Posterior cingulate gyrus (tissue), 11 donors: ENCODE measurements around the gene MUC6.

Experiments
- DNase-seq, 10 donors: peaks; one replicate each; pipeline versions ENCODE4 v3.0.0 to v3.0.0-alpha.2; 2020 to 2021; ENCODE audit warnings: mixed read lengths in 3 of 10
- intact Hi-C: fragments of 100-400 bp; cut with DNase I; formaldehyde crosslinking; loops from one replicate; pipeline ENCODE4 v1.15.1; 2023

MUC6 gene

GRCh38 chr11:1054143-1055108 lies 17.9 kb upstream of the MUC6 start:
- intact Hi-C loops, result loop anchor here (10.0 kb wide), 1 partner anchor 130 kb away; the partner anchor contains the start of gene AP2A2
- DNase-seq, result peak in 6 of 10 donors; percentile 3 to 77 (median 30)

DNA sequence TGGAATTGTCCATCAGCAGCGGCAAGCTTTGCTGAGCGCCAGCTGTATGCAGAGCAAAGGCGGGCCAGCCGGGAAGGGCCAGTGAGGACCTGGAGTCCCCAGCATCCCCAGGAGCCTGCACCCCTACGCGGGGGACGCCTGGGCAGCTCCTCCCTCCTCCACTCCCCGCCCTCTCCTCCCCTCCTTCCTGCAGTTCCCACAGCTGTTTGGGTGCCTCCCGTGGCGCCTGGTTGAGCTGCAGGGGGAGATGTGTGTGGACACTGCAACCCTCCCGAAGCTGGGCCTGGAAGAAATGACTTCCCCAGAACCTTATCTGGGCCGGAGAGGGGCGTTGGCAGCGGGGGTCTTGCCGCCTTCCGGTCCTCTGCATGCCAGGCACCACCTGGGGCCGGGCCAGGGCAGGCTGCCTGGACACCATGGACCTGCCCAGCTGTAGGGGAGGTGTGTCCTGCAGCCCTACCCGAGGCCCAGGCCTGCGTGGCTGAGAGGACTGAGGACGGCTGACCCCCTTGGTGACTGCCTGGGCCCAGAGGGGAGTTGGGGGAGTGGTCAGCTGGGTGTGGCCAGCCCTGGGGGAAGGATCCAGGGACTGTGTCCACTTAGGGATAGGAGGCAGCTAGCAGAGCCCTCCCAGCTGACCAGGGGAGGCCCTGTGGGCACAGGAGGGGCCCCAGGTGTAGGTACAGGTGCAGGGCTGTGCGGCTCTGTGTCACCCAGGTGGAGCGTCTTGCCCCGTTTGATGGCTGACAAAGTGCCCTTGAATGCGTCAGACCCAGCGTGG lies 16.8 kb upstream of the MUC6 start:
- DNase-seq, result peak in 6 of 10 donors; percentile 3 to 66 (median 38)
- intact Hi-C loops, result loop anchor here (10.0 kb wide), 1 partner anchor 129 kb away; the partner anchor contains the start of gene AP2A2

- intact Hi-C loops, result loop anchor here (10.0 kb wide), 1 partner anchor 128 kb away; the partner anchor contains the start of gene AP2A2
- peak in 6 of 10 donors; percentile 6 to 83 (median 32) for DNase-seq
These were observed 15.9 kb upstream of the MUC6 start for GRCh38 chr11:1052133-1053011.

- intact Hi-C loops, result loop anchor here (1.0 to 10.0 kb wide), 2 partner anchors 127 to 203 kb away; partner anchors contain the start of gene AP2A2
- peak in 5 of 10 donors; percentile 4 to 69 (median 10) for DNase-seq
These were observed 15.0 kb upstream of the MUC6 start for GRCh38 chr11:1051356-1052132.

GRCh38 chr11:1050581-1051355 lies 14.2 kb upstream of the MUC6 start:
- DNase-seq, result peak; percentile 47 to 96 (median 70)
- intact Hi-C loops, result loop anchor here (1.0 to 10.0 kb wide), 2 partner anchors 126 to 202 kb away; partner anchors contain the start of gene AP2A2

GRCh38 chr11:1049911-1050580 lies 13.5 kb upstream of the MUC6 start:
- intact Hi-C loops, result loop anchor here (10.0 kb wide), 1 partner anchor 125 kb away; the partner anchor contains the start of gene AP2A2
- peak in 5 of 10 donors; percentile 3 to 72 (median 64) for DNase-seq

DNA sequence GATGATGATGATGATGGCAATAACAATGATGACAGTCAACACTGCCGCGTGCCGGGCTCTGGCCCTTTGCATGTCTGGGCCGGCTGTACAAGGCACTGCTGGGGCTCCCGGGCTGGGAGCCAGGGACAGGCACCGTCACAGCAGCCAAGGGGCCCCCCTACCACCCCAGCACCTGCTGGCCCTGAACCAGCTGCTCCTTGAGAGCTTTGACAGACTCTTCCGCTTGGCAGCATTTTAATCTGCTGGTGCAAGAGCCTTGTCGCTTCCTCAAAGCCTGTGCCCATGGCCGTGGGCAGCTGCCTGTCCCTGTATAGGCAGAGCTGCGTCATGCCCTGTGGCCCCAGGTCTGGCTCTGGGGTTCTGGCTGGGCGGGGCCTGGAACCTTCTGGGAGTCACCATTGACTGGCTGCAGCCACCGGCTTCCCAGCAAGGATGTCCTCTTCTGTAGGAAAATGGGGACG lies 12.9 kb upstream of the MUC6 start:
- peak in 5 of 10 donors; percentile 8 to 77 (median 55) for DNase-seq
- intact Hi-C loops, result no loop called here

DNA sequence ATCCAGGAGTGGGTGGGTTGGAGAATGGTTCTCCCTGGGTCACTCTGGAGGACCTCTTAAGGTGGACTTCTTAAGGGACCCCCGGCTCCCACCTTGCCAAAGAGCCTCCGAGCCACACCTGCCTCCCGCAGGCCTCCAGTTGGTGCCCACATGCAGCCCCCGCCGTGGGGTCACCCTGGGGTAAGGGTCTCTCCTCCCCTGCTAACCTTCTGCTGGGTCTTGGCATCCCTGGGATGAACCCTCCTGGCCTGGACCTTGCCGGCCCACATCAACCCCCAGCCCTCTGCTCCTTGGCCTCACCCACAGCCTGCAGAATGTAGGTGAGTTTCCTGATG lies 12.5 kb upstream of the MUC6 start:
- DNase-seq, result peak in 3 of 10 donors; percentile 7 to 68 (median 57)
- intact Hi-C loops, result no loop called here

DNA sequence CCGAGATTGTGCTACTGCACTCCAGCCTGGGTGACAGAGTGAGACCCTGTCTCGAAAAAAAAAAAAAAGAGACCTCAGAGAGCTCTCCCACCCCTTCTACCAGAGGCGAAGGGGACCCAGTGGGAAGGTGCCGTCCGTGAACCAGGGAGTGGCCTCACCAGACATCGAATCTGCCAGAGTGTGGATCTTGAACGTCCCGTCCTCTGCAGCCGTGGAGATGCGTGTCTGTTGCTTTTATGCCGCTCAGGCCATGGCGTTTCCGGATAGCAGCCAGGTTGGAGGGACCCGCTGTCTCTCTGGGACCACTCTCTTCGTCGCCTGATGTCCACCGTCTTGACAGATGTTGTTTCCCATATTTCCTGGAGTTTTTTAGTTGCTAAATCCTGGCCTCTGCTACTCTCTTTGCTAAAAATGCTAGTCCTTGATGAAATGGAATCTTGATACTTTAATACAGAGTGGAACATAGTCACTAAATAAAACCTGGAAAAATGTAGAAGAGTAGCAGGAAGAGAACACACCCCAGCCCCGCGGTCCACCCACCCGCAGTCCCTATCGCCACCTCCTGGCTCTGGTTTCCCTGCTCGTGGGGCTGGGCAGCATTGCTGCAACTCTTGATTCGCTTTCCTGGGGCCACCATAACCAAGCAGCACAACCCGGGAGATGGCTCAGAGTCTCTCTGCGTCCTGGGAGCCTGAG lies 12.0 kb upstream of the MUC6 start:
- intact Hi-C loops, result no loop called here
- peak in 5 of 10 donors; percentile 4 to 60 (median 32) for DNase-seq

DNA sequence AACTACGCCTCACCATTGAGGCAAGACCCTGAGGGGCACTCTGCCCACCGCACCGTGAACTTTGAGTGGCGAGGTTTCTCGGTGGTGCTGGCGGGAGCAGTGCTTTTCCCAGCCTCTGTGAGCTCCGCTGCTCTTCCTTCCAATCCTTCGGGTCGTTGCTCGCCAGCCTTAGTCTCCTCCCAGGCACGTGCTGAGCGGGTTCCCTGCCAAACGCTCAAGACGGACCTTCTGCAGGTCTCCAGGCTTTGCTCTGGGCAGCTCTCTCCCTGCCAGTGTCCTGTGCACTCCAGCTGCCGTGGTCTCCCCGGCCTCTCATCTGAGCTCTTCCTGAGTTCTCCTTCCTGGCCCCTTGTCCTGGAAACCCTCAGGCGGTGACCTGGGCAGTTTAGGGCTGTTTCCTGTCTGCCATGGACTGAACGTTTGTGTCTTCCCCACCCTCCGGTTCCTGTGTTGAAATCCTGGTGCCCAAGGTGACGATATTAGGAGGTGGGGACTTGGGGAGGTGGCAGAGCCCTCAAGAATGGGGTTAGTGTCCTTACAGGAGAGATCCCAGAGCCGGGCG lies 11.2 kb upstream of the MUC6 start:
- intact Hi-C loops, result no loop called here
- peak in 4 of 10 donors; percentile 6 to 57 (median 40) for DNase-seq

DNA sequence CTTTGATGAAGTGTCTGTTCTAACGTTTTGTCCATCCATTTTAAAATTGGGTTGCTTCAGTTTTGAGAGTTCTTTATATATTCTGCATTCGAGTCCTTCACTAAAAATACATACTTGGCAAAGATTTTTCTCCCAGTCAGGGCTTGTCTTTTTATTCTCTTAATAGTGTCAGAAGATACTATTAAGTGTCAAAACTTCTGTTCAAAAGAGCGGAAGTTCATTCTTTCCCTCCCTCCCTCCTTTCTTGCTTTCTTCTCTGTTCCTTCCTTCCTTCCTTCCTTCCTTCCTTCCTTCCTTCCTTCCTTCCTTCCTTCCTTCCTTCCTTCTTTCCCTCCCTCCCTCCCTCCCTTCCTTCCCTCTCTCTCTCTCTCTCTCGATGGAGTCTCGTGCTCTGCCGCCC lies 7.6 kb upstream of the MUC6 start:
- intact Hi-C loops, result no loop called here
- DNase-seq, result no peak

DNA sequence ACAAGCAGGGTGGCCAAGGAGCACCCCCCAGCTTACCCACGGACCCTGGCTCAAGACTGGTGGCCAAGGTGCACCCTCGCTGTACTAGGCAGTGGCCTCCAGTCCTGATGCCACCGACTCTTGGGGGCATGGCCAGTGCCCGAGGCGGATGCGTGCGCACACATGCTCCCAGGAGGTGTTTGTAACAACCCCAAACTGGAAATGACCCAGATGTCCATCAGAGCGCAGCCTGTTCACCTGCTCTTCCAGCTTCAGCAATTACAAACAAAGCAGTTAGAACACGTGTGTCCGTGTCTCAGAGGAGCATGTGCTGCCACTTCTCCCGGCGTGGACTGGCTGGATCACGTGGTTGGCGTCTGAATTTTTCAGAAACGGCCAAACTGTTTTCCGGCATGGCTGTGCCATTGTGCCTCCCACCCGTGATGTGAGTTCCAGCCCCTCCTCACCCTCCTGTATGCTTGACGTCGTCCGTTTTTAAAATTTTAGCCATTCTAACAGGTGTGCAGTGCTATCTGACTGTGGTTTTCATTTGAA lies 7.1 kb upstream of the MUC6 start:
- intact Hi-C loops, result no loop called here
- DNase-seq, result peak in 4 of 10 donors; percentile 15 to 55 (median 35)

- DNase-seq, result peak in 3 of 10 donors; percentile 52 to 79 (median 71)
- intact Hi-C loops, result no loop called here
These were observed 6.4 kb upstream of the MUC6 start for GRCh38 chr11:1042626-1043562.

DNA sequence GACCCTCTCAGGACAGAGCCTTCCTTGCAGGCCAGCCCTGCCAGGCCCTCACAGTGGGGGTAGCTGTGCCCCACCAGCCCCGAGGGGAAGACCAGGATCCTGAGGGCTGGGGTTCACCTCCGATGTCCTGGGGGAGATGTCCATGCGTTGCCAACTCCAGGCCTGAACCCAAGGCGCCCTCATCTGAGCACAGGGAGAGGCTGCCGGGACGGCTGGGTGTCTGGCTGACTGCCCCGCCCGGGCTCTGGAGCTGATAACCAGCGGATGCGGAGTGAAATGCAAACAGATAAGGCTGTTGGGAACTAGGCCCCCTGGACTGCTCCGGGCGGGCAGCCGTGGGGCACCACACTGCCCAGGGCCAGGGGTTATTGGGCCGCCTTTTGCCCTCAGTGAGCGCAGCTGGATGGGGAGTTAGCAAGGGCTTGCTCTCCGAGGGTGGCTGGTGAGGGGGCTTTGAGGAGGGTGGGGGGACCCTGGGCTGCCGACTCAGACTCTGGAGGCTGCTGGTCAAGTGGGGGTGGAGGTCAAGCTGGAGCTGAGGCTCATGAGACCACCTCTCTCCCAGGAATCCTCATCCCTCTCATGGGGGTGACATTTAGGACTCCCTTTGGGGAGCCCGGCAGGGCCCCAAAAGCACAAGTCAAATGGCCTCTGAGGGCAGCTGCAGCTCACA lies 5.6 kb upstream of the MUC6 start:
- intact Hi-C loops, result no loop called here

DNA sequence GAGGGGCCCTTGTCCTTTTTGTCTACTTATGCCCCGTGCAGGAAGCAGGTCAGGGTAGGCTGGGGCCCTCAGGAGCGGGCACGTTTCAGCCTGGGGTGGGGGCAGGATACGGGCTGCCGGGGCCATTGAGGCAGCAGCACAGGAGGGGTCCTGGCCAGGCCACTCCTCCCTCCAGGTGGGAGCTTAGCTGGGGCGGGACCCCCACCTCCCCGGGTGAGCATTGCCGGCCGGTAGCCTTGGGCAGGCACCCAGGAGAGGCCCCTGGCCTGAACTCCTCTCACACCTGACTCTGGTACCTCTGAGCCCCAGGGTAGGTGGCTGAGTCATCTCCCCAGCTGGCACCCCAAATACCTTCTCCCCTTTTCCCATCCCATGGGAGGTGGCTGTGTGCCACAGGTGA lies 5.0 kb upstream of the MUC6 start:
- intact Hi-C loops, result no loop called here
- peak in 2 of 10 donors; percentile 48 to 52 for DNase-seq

More for the DNA sequence above, 5.6 kb upstream of the MUC6 start:
- peak in 3 of 10 donors; percentile 57 to 67 (median 63) for DNase-seq
